ENCODE results near the gene HES4.

HES4 gene

GRCh38 chr1:1004420-1004779 is 4.5 kb upstream of the HES4 start:
- H3K23ac ChIP-seq (ENCODE audit: low read depth, low read length, poor library complexity): peak overlapping the region; percentile 62
- H4K91ac ChIP-seq (ENCODE audit: low read depth, low read length, poor library complexity): no peak overlapping the region
- H3K14ac ChIP-seq (ENCODE audit: low read length): peak overlapping the region; percentile 61
- H3K18ac ChIP-seq (ENCODE audit: low read length): peak overlapping the region; percentile 84
- no peak overlapping the region for H2AFZ ChIP-seq (ENCODE audit: low read length)
- H2AK5ac ChIP-seq (ENCODE audit: low read depth, low read length): peak overlapping the region; percentile 13
- peak overlapping the region in 1 of 2 donors; percentile 38 for H3K4me3 ChIP-seq (ENCODE audit: low read length in 2 of 2)
- H3K27ac ChIP-seq (replicated peaks; ENCODE audit: low read length): no peak overlapping the region
- no peak overlapping the region for H2BK120ac ChIP-seq (ENCODE audit: low read depth, low read length)
- no peak overlapping the region for H3K4me2 ChIP-seq (ENCODE audit: insufficient read depth, low read length, poor library complexity, severe bottlenecking)
- peaks cover 30 to 40% of the 10 kb centered on the region in 2 donors for H3K4me1 ChIP-seq (ENCODE audit: control insufficient read depth in 2 of 2, insufficient read depth in 1 of 2, low read depth in 1 of 2, low read length in 2 of 2)
- peaks cover 0 to 3% (median 0%) of the 10 kb centered on the region in 3 experiments for H3K27me3 ChIP-seq (ENCODE audit: control insufficient read depth in 3 of 3, insufficient read depth in 3 of 3, low read depth in 1 of 3, low read length in 3 of 3)
- peak overlapping the region; percentile 76 for H2BK12ac ChIP-seq (ENCODE audit: low read length)
- peak overlapping the region; percentile 89 for H2BK15ac ChIP-seq (ENCODE audit: low read length)
- H3K9me3 ChIP-seq (replicated peaks in 1 of 2; ENCODE audit: control insufficient read depth in 2 of 2, insufficient read depth in 1 of 2, low read depth in 1 of 2, low read length in 2 of 2): peaks cover 0 to 1% of the 10 kb centered on the region in 2 donors
- no peak for DNase-seq (ENCODE audit: low spot score)
- no peak overlapping the region for H3K4ac ChIP-seq (ENCODE audit: low read length)
- peak overlapping the region; percentile 19 for H2BK5ac ChIP-seq (ENCODE audit: low read length)
- peaks cover 13% of the 10 kb centered on the region for H3K79me1 ChIP-seq (ENCODE audit: low read depth, low read length)
- WGBS, 2 donors (ENCODE audit: extremely low coverage in 2 of 2, insufficient read length in 2 of 2, insufficient replicate concordance in 1 of 2): no CpG with 5 or more reads among the region's 7 CpGs
- peaks cover 0 to 4% of the 10 kb centered on the region in 2 donors for H3K36me3 ChIP-seq (replicated peaks in 1 of 2; ENCODE audit: control insufficient read depth in 2 of 2, insufficient read depth in 2 of 2, low read length in 2 of 2)
- peak overlapping the region; percentile 70 for H4K8ac ChIP-seq (ENCODE audit: low read depth, low read length)
- peak overlapping the region; percentile 68 for H3K9ac ChIP-seq (ENCODE audit: low read depth, low read length, poor library complexity)

DNA sequence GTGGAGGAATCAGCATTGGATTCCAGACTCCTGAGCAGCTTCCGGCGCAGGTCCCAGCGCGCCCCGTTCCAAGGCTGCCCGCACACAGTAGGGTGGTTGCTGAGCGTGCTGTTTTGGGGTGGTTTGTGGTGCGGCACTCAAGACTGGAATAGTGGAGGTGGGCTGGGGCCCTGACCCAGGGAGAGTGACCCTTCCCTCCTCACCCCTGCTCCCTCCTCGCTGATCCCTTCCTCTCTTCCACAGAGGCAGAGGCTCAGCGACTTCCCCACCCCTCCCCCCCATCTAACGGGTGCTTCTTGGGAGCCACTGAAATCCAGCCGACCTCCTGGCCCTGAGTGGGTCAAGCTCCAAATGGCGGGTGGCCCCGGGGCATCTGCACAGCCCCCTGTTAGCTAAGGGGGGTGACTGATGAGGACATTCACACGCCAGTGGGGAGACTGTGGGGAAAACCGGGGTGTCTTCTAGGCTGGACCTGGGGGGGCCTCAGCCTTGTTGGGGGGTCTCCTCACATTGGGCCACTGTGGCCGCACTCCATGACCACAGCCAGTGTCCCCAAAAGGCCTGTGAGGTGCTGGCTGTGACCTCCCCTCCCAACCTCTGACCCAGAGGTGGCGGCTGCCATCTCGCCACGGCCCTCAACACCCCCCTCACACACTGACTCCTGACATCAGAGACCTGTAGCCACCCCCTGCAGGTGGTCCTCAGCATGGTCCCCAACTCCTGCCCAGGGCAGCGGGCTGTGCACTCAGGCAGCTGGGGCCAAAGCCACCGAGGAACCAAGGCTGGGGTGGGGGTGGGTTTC is 3.9 kb upstream of the HES4 start:
- H3K9ac ChIP-seq (ENCODE audit: low read depth, low read length, poor library complexity): peak overlapping the region; percentile 68
- H2AFZ ChIP-seq (ENCODE audit: low read length): no peak overlapping the region
- no peak for DNase-seq (ENCODE audit: low spot score)
- H2BK12ac ChIP-seq (ENCODE audit: low read length): peak overlapping the region; percentile 76
- peak overlapping the region; percentile 87 for H2BK5ac ChIP-seq (ENCODE audit: low read length)
- no peak overlapping the region for H3K27ac ChIP-seq (replicated peaks; ENCODE audit: low read length)
- peak overlapping the region; percentile 89 for H2BK15ac ChIP-seq (ENCODE audit: low read length)
- peaks cover 18% of the 10 kb centered on the region for H3K79me1 ChIP-seq (ENCODE audit: low read depth, low read length)
- H3K4me1 ChIP-seq (ENCODE audit: control insufficient read depth in 2 of 2, insufficient read depth in 1 of 2, low read depth in 1 of 2, low read length in 2 of 2): peaks cover 30 to 40% of the 10 kb centered on the region in 2 donors
- peak overlapping the region; percentile 94 for H2AK5ac ChIP-seq (ENCODE audit: low read depth, low read length)
- H3K23ac ChIP-seq (ENCODE audit: low read depth, low read length, poor library complexity): peak overlapping the region; percentile 75
- H3K4ac ChIP-seq (ENCODE audit: low read length): no peak overlapping the region
- H3K4me3 ChIP-seq (ENCODE audit: low read length in 2 of 2): no peak overlapping the region
- H3K4me2 ChIP-seq (ENCODE audit: insufficient read depth, low read length, poor library complexity, severe bottlenecking): no peak overlapping the region
- no CpG with 5 or more reads among the region's 22 CpGs for whole genome bisulfite sequencing, 2 donors (ENCODE audit: extremely low coverage in 2 of 2, insufficient read length in 2 of 2, insufficient replicate concordance in 1 of 2)
- H4K8ac ChIP-seq (ENCODE audit: low read depth, low read length): peak overlapping the region; percentile 70
- H4K91ac ChIP-seq (ENCODE audit: low read depth, low read length, poor library complexity): no peak overlapping the region
- H3K18ac ChIP-seq (ENCODE audit: low read length): peak overlapping the region; percentile 87
- peaks cover 0 to 1% of the 10 kb centered on the region in 2 donors for H3K9me3 ChIP-seq (replicated peaks in 1 of 2; ENCODE audit: control insufficient read depth in 2 of 2, insufficient read depth in 1 of 2, low read depth in 1 of 2, low read length in 2 of 2)
- H3K36me3 ChIP-seq (replicated peaks in 1 of 2; ENCODE audit: control insufficient read depth in 2 of 2, insufficient read depth in 2 of 2, low read length in 2 of 2): peaks cover 0 to 4% of the 10 kb centered on the region in 2 donors
- peak overlapping the region; percentile 61 for H3K14ac ChIP-seq (ENCODE audit: low read length)
- H2BK120ac ChIP-seq (ENCODE audit: low read depth, low read length): no peak overlapping the region
- peaks cover 0 to 3% (median 0%) of the 10 kb centered on the region in 3 experiments for H3K27me3 ChIP-seq (ENCODE audit: control insufficient read depth in 3 of 3, insufficient read depth in 3 of 3, low read depth in 1 of 3, low read length in 3 of 3)

DNA sequence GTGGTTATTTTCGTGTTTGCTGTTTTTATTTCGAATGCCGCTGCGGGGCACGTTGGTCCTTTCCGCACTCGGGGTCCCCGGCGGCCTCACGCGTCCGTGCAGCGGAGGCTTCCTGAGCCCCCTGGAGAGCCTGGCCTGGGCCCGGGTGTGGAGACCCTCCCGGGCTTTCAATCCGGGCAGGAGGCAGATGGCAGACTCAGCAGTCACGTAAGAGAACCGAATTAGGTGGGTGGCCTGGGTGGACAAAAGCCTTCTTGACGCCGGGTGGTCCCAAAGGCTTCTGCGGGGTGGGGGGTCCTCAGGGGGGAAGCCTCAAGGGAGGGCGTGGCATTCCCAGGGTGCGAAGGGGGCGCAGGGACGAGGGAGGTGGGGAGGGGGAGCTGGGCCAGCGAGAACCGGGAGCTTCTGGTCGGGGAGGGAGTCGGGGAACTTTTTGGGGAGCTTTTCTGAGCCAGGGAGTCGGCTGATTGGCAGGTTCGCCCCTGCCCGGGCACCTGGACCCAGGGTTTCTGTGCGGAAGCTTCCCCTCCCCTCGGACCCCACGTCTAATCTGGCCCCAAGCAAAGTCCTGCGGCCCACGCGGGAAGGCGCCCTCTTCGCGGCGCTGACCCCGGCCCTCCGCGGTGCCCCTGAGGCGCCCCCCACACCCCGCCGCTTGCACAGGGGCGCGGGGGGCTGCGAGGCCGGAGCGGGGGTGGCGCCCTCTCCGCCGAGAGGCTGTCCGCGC is 1.3 kb upstream of the HES4 start:
- H3K23ac ChIP-seq (ENCODE audit: low read depth, low read length, poor library complexity): peak overlapping the region; percentile 99
- H3K4me1 ChIP-seq (ENCODE audit: control insufficient read depth in 2 of 2, insufficient read depth in 1 of 2, low read depth in 1 of 2, low read length in 2 of 2): peaks cover 42 to 46% of the 10 kb centered on the region in 2 donors
- H3K27me3 ChIP-seq (ENCODE audit: control insufficient read depth in 3 of 3, insufficient read depth in 3 of 3, low read depth in 1 of 3, low read length in 3 of 3): peaks cover 0 to 12% (median 0%) of the 10 kb centered on the region in 3 experiments
- H3K9me3 ChIP-seq (replicated peaks in 1 of 2; ENCODE audit: control insufficient read depth in 2 of 2, insufficient read depth in 1 of 2, low read depth in 1 of 2, low read length in 2 of 2): peaks cover 0 to 1% of the 10 kb centered on the region in 2 donors
- peak overlapping the region; percentile 99 for H2BK15ac ChIP-seq (ENCODE audit: low read length)
- peaks cover 0 to 8% of the 10 kb centered on the region in 2 donors for H3K36me3 ChIP-seq (replicated peaks in 1 of 2; ENCODE audit: control insufficient read depth in 2 of 2, insufficient read depth in 2 of 2, low read length in 2 of 2)
- peak overlapping the region; percentile 98 for H2BK120ac ChIP-seq (ENCODE audit: low read depth, low read length)
- H4K8ac ChIP-seq (ENCODE audit: low read depth, low read length): peak overlapping the region; percentile 65
- H4K91ac ChIP-seq (ENCODE audit: low read depth, low read length, poor library complexity): peak overlapping the region; percentile 100
- peak overlapping the region; percentile 100 for H2AK5ac ChIP-seq (ENCODE audit: low read depth, low read length)
- peak overlapping the region; percentile 99 for H2BK5ac ChIP-seq (ENCODE audit: low read length)
- H3K4ac ChIP-seq (ENCODE audit: low read length): peak overlapping the region; percentile 66
- peak overlapping the region; percentile 99 for H3K27ac ChIP-seq (replicated peaks; ENCODE audit: low read length)
- peak overlapping the region; percentile 97 for H2BK12ac ChIP-seq (ENCODE audit: low read length)
- H2AFZ ChIP-seq (ENCODE audit: low read length): peak overlapping the region; percentile 96
- H3K18ac ChIP-seq (ENCODE audit: low read length): peak overlapping the region; percentile 100
- WGBS, 2 donors (ENCODE audit: extremely low coverage in 2 of 2, insufficient read length in 2 of 2, insufficient replicate concordance in 1 of 2): no CpG with 5 or more reads among the region's 58 CpGs
- H3K9ac ChIP-seq (ENCODE audit: low read depth, low read length, poor library complexity): peak overlapping the region; percentile 81
- peak overlapping the region; percentile 75 for H3K4me2 ChIP-seq (ENCODE audit: insufficient read depth, low read length, poor library complexity, severe bottlenecking)
- no peak for DNase-seq (ENCODE audit: low spot score)
- peaks cover 30% of the 10 kb centered on the region for H3K79me1 ChIP-seq (ENCODE audit: low read depth, low read length)
- H3K4me3 ChIP-seq (ENCODE audit: low read length in 2 of 2): peak overlapping the region; percentile 88
- peak overlapping the region; percentile 97 for H3K14ac ChIP-seq (ENCODE audit: low read length)

Data from neuronal stem cell (in vitro differentiated cells).